DND-41 (cell line): ENCODE data around the gene ETV5.

Source experiments
- EZH2 ChIP-seq: IDR thresholded peaks from 3 replicates; pipeline ENCODE4 v1.6.1; 2012; ENCODE audit warnings: borderline replicate concordance, low read depth, mild to moderate bottlenecking, moderate library complexity, low read length, inconsistent platforms; ENCODE audit not compliant: severe bottlenecking
- TF ChIP-seq, protein P1 (sequence below): IDR thresholded peaks from 2 replicates; pipeline ENCODE4 v1.5.1; 2012; ENCODE audit warnings: borderline replicate concordance, low read length, moderate library complexity, mild to moderate bottlenecking; ENCODE audit not compliant: poor library complexity, severe bottlenecking; ENCODE audit errors: extremely low read depth

DNA sequence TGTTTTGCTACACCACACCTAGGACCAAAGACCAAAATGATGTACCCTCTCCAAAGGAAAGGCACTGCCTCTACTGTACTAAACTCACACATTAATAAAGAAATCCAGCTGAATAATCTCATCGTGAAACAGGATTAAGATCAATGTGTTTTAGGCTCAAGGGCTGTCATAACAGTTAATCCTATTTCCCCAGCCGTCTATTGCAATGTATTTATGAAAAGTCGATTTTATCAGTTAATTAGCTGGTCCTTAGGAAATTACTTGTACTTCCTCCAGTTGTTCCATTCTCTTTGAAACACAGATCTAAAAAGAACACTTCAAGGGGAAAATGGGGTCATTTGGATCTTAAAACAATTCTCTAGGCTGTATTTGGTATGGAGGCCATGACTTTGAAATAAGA, 8.5 kb downstream of the ETV5 start:
- TF ChIP-seq, protein P1, sequence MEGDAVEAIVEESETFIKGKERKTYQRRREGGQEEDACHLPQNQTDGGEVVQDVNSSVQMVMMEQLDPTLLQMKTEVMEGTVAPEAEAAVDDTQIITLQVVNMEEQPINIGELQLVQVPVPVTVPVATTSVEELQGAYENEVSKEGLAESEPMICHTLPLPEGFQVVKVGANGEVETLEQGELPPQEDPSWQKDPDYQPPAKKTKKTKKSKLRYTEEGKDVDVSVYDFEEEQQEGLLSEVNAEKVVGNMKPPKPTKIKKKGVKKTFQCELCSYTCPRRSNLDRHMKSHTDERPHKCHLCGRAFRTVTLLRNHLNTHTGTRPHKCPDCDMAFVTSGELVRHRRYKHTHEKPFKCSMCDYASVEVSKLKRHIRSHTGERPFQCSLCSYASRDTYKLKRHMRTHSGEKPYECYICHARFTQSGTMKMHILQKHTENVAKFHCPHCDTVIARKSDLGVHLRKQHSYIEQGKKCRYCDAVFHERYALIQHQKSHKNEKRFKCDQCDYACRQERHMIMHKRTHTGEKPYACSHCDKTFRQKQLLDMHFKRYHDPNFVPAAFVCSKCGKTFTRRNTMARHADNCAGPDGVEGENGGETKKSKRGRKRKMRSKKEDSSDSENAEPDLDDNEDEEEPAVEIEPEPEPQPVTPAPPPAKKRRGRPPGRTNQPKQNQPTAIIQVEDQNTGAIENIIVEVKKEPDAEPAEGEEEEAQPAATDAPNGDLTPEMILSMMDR = no peak
- no peak for TF ChIP-seq EZH2
